ENCODE data around the gene SERPINB5.

SERPINB5 gene

DNA sequence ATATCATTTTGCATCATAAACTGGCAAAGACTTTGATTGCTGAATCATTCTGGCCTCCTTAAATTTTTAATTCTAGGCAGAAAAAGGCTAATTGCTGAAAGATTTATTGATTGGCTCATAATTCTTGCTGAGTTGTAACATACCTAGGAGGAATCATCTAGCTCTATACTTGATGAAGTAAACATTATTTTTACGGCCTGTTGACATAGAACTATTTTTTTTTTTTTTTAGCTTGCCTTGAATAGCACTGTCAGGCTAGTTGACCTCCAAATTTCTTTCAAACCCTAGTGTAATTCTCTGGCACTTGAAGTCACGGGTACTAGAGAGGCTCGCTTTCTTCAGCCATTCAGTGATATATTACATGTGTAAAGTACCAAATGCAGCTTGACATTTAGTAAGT lies 68.2 kb downstream of the SERPINB5 start:
- Histone ChIP-seq H3K36me3 (ENCODE audit: insufficient read depth, low read length) (no peaks in the 10 kb centered on the region), H2AFZ (ENCODE audit: low read length) (no peak overlapping the region), H3K27me3 (ENCODE audit: insufficient read depth, low read length, poor library complexity, severe bottlenecking) (no peaks in the 10 kb centered on the region), H4K20me1 (ENCODE audit: insufficient read depth, low read length, poor library complexity, severe bottlenecking) (no peaks in the 10 kb centered on the region), H3F3A (ENCODE audit: low read depth) (no peaks in the 10 kb centered on the region), H3K79me2 (ENCODE audit: insufficient read depth, low read length) (no peaks in the 10 kb centered on the region), H3K9ac (ENCODE audit: low read depth, low read length, poor library complexity, severe bottlenecking) (no peak overlapping the region), H3K9me2 (replicated peaks; ENCODE audit: low read depth, low read length) (no peaks in the 10 kb centered on the region), H3K9me3 (ENCODE audit: insufficient read depth, low read depth, low read length) (no peaks in the 10 kb centered on the region), H3K4me2 (ENCODE audit: low read depth, low read length, poor library complexity, severe bottlenecking) (no peak overlapping the region), H3K4me1 (ENCODE audit: insufficient read depth, low read length, poor library complexity, severe bottlenecking) (no peaks in the 10 kb centered on the region), H3K4me3 (ENCODE audit: low read length, poor library complexity, severe bottlenecking) (no peak overlapping the region)
- TF ChIP-seq EZH2phosphoT487 (IDR thresholded peaks at IDR 0.05; ENCODE audit: borderline replicate concordance) (no peak), CTCF (conservative IDR thresholded peaks at IDR 0.05; ENCODE audit: low read length) (no peak)

- no peaks in the 10 kb centered on the region for H3K9me2 ChIP-seq (replicated peaks; ENCODE audit: low read depth, low read length)
- no peaks in the 10 kb centered on the region for H3K79me2 ChIP-seq (ENCODE audit: insufficient read depth, low read length)
- TF ChIP-seq CTCF (conservative IDR thresholded peaks at IDR 0.05; ENCODE audit: low read length) = no peak
- TF ChIP-seq EZH2phosphoT487 (IDR thresholded peaks at IDR 0.05; ENCODE audit: borderline replicate concordance) = no peak
- no peaks in the 10 kb centered on the region for H3F3A ChIP-seq (ENCODE audit: low read depth)
- H3K9me3 ChIP-seq (ENCODE audit: insufficient read depth, low read depth, low read length) = no peaks in the 10 kb centered on the region
- no peaks in the 10 kb centered on the region for H3K36me3 ChIP-seq (ENCODE audit: insufficient read depth, low read length)
- H3K27me3 ChIP-seq (ENCODE audit: insufficient read depth, low read length, poor library complexity, severe bottlenecking) = peaks cover 8% of the 10 kb centered on the region
- H3K4me2 ChIP-seq (ENCODE audit: low read depth, low read length, poor library complexity, severe bottlenecking) = no peak overlapping the region
- no peaks in the 10 kb centered on the region for H3K4me1 ChIP-seq (ENCODE audit: insufficient read depth, low read length, poor library complexity, severe bottlenecking)
- no peaks in the 10 kb centered on the region for H4K20me1 ChIP-seq (ENCODE audit: insufficient read depth, low read length, poor library complexity, severe bottlenecking)
- H3K4me3 ChIP-seq (ENCODE audit: low read length, poor library complexity, severe bottlenecking) = no peak overlapping the region
- no peak overlapping the region for H2AFZ ChIP-seq (ENCODE audit: low read length)
- no peak overlapping the region for H3K9ac ChIP-seq (ENCODE audit: low read depth, low read length, poor library complexity, severe bottlenecking)
Observed at GRCh38 chr18:63550068-63550467, 73.3 kb downstream of the SERPINB5 start.

DNA sequence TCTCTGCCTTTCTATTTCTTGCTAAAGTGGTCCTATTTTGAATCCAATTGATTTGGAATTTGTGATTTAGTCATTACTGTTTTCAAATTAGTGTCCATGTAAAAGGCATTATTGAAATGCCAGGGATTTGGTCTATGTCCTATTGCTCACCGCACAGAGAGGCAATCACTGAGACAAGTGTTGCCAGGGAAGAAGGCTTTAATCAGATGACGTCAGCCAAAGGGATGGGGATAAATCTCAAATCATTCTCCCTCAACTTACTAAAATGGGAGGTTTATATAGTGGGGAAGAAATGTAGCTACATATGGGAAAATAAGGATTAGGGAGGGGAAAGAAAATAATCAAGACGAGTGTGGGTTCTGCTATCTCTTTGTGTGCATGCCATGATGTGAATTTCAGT lies 75.0 kb downstream of the SERPINB5 start:
- Histone ChIP-seq H3K9me3 (ENCODE audit: insufficient read depth, low read depth, low read length) (no peaks in the 10 kb centered on the region), H3K9ac (ENCODE audit: low read depth, low read length, poor library complexity, severe bottlenecking) (no peak overlapping the region), H4K20me1 (ENCODE audit: insufficient read depth, low read length, poor library complexity, severe bottlenecking) (no peaks in the 10 kb centered on the region), H3K4me3 (ENCODE audit: low read length, poor library complexity, severe bottlenecking) (no peak overlapping the region), H3K4me1 (ENCODE audit: insufficient read depth, low read length, poor library complexity, severe bottlenecking) (no peaks in the 10 kb centered on the region), H3K79me2 (ENCODE audit: insufficient read depth, low read length) (no peaks in the 10 kb centered on the region), H2AFZ (ENCODE audit: low read length) (no peak overlapping the region), H3F3A (ENCODE audit: low read depth) (no peaks in the 10 kb centered on the region), H3K27me3 (ENCODE audit: insufficient read depth, low read length, poor library complexity, severe bottlenecking) (peaks cover 8% of the 10 kb centered on the region), H3K4me2 (ENCODE audit: low read depth, low read length, poor library complexity, severe bottlenecking) (no peak overlapping the region), H3K9me2 (replicated peaks; ENCODE audit: low read depth, low read length) (no peaks in the 10 kb centered on the region), H3K36me3 (ENCODE audit: insufficient read depth, low read length) (no peaks in the 10 kb centered on the region)
- no peak for TF ChIP-seq CTCF (conservative IDR thresholded peaks at IDR 0.05; ENCODE audit: low read length)
- no peak for TF ChIP-seq EZH2phosphoT487 (IDR thresholded peaks at IDR 0.05; ENCODE audit: borderline replicate concordance)

Data from Loucy (cell line).